ENCODE measurements around the gene LRRN4CL.

GRCh38 chr11:62648967-62649364 lies 40.4 kb downstream of the LRRN4CL start:
- no peak for TF ChIP-seq POLR2A (IDR thresholded peaks at IDR 0.05)
- TF ChIP-seq, protein P1, sequence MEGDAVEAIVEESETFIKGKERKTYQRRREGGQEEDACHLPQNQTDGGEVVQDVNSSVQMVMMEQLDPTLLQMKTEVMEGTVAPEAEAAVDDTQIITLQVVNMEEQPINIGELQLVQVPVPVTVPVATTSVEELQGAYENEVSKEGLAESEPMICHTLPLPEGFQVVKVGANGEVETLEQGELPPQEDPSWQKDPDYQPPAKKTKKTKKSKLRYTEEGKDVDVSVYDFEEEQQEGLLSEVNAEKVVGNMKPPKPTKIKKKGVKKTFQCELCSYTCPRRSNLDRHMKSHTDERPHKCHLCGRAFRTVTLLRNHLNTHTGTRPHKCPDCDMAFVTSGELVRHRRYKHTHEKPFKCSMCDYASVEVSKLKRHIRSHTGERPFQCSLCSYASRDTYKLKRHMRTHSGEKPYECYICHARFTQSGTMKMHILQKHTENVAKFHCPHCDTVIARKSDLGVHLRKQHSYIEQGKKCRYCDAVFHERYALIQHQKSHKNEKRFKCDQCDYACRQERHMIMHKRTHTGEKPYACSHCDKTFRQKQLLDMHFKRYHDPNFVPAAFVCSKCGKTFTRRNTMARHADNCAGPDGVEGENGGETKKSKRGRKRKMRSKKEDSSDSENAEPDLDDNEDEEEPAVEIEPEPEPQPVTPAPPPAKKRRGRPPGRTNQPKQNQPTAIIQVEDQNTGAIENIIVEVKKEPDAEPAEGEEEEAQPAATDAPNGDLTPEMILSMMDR (IDR thresholded peaks at IDR 0.05): no peak
